GM19395 (cell line): ENCODE measurements around the gene PALM3.

Source experiments
- ATAC-seq: cut with Tn5 transposase; IDR thresholded peaks from one replicate; pipeline ENCODE4 v1.9.1; 2021; ENCODE audit warnings: mild to moderate bottlenecking, moderate library complexity; ENCODE audit not compliant: unreplicated experiment

Gene PALM3

GRCh38 chr19:14061751-14062557, at the start of gene PALM3:
PALM3 (minus strand) TSS chr19:14062076; CDS start chr19:14061980, 96 bp downstream.
- ATAC-seq, result no peak

- ATAC-seq, result no peak
These were observed 49.6 kb upstream of the PALM3 start for GRCh38 chr19:14111486-14111885.

DNA sequence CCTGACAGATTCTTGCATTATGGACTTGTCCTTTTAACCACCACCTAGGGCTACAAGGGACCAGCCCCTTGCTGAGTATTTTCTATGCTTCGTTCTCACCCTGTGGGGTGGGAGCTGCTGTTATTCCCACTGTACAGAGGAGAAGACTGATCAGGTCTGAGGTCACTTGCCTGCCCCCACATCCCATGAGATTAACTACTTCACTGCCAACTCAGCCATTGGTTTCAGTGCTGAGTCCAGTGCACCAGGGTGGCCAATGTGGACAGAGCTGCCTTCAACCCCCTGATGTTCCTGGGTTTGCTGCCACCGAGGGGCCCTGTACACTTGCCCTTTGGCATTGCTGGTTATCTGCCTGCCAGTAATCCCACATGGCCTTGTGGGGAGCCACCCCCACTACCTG, 48.8 kb upstream of the PALM3 start:
- ATAC-seq, result no peak

GRCh38 chr19:14107581-14108461, 45.9 kb upstream of the PALM3 start:
- no peak for ATAC-seq

DNA sequence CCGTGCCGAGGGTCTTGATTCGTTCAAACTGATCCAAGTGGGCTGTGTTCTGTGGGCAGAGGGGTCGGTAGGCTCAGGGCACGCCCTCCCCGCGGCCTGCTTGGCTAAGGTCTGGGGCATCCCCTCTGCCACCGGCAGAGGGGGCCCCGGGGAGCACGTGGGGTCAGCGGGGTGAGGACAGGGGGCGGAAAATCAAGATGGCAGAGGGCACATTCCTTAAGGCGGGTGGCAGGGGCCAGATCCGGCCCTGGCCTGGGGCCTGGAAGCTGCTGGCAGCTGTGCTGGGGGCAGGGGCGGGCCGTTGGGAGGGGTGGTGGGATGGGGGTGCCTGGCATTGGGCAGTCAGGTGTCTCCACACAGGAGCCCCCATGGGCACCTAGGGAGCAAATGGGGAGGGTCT, 45.0 kb upstream of the PALM3 start:
- no peak for ATAC-seq

DNA sequence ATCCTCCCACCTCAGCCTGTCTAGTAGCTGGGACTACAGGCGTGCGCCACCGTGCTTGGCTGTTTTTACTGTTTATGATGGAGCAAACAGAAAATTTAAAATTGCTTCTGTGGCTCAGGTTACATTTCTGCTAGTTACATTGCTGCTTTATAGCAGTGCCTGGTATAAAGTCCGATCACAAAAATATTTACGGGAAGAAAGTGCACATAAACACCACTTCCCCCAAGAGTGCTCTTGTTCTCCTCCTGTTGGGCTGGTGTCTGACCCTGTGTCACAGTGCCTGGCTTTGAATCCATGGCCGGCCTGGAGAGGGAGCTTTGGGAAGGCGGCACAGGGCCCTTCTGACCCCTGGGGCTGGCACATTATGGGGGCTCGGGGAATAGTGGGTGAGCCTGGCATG, 43.8 kb upstream of the PALM3 start:
- ATAC-seq, result no peak

DNA sequence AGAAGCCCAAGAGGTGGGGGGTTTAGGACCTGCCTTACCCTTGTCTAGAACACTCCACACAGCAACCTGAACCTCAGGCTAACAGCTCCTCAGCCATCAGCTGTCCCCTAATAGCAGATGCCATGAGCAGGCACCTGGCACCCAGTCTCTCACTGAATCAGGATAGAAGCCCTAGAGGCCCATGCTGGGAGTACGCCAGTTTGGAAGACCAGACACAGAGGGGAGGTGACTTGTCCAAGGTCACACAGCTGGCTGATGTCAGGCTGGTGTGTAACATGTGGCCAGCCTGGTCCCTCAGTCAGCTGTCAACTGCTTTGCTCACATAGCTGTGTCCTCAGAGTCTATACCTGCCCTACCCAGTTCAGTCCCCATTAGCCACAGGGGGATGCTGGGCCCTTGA, 41.4 kb upstream of the PALM3 start:
- no peak for ATAC-seq

- ATAC-seq, result no peak
These were observed 40.9 kb upstream of the PALM3 start for GRCh38 chr19:14102756-14103155.

DNA sequence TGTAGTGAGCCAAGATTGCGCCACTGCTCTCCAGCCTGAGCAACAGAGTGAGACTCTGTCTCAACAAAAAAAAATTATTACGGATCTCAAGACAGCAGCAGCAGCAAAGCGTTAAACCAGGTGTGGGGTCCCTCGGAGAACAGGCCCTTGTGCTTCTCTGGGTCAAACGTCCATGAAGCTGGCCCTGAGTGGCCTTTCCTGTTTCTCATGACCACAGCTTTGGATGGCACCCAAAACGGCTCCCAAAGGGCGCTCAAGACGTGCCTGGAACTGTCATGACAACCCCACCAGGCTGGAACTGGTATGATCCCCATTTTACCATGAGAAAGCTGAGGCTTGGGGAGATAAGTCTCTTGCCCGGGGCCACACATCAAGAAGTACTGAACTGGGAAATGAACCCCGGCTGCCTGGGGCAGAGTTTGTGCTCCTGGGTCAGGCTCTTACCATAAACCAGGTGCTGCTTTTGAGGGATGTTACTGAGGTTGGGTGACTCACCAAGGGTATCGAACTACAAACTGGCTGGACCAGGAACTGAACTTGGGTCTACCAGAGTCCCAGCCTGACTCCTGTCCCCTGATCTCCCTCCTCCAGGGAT, 40.3 kb upstream of the PALM3 start:
- ATAC-seq, result no peak

- ATAC-seq, result no peak
These were observed 39.2 kb upstream of the PALM3 start for GRCh38 chr19:14101003-14101545.

DNA sequence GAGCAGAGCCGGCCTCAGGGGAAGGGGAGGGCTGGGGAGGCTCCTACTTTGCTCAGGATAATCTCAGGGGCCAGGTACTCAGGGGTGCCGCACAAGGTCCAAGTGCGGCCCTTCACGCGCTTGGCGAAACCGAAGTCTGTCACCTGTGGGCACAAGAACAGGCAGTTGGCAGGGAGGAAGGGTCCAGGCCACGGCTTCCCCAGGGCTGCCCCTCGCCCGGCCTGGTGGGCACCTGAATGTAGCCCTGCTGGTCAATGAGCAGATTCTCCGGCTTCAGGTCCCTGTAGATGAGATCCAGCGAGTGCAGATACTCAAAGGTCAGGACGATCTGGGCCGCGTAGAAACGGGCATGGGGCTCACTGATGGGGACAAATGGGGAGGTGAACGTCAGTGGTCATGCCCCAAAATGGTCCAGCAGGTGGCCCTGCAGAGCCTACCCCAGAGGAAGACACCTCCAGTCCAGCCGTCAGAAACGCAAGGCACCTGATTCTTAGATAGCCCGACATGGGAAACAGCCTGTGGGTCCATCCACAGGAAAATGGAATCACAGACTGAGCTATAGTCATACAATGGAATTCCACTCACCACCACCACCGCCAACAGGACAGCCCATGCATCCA, 35.8 kb upstream of the PALM3 start:
- ATAC-seq, result no peak

- ATAC-seq, result no peak
These were observed 34.6 kb upstream of the PALM3 start for GRCh38 chr19:14096272-14096992.

GRCh38 chr19:14094854-14095253, 33.0 kb upstream of the PALM3 start:
- no peak for ATAC-seq

DNA sequence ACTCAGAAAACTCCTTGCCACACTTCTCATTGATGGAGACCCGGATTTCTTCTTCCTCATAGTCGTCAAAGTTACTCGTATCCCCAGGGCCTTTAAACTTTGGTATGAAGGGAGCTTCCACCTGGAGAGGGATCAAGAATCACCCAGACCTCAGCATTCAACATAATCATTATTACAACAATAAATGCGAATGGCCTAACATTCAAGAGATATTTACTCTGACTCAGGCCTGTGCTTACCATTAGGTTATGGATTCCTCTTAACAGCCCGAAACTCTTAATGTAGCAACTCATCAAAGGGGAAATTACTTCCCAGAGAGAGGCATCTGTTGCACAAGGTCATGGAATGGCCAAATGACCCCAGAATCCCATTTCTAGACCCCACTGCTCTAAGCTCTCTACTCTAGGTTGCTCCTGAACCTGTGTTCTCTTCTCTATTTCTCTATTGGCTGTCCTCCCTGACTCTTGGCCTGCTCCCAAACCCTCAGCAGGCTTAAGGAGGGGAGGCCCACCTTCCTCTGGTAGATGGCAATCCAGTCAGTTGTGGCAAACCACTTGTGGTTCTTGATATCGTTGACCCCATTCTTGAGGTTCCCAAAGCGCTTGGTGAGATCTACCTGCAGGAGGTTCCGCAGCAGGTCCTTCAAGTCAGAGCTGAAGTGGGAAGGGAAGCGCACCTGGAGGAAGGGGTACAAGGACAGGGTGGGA, 31.4 kb upstream of the PALM3 start:
- no peak for ATAC-seq

DNA sequence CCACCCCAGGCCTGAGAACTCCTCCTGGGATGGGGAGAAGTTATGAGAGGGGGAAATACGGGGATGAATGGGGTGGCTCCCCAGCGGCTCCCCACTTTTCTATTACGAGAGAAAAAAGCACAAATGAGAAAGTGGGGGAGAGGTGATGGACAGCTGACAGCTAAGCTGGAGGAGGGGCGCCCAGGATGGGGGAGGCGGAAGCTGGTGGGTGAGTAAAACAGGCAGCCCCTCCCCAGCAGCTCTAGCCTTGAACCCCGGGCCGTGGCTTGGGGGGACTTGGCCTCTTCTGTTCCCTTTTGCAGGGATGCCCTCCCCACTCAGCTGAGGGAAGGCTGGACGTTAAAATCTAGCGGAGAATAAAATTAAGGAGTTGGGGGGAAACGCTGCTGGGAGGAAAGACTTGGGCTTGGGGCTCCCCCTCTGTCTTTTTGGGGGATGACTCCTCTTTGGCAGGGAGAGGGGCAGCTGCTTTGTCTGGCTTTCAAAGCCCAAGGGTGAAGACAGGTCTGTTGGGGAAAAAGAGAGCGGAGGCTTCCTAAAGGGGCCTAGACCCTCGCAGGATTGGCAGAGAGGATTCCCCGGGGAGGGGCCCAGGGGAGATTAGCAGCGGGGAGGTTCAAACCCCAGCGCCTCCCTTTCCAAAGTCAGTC, 30.1 kb upstream of the PALM3 start:
- peak; percentile 31 for ATAC-seq

DNA sequence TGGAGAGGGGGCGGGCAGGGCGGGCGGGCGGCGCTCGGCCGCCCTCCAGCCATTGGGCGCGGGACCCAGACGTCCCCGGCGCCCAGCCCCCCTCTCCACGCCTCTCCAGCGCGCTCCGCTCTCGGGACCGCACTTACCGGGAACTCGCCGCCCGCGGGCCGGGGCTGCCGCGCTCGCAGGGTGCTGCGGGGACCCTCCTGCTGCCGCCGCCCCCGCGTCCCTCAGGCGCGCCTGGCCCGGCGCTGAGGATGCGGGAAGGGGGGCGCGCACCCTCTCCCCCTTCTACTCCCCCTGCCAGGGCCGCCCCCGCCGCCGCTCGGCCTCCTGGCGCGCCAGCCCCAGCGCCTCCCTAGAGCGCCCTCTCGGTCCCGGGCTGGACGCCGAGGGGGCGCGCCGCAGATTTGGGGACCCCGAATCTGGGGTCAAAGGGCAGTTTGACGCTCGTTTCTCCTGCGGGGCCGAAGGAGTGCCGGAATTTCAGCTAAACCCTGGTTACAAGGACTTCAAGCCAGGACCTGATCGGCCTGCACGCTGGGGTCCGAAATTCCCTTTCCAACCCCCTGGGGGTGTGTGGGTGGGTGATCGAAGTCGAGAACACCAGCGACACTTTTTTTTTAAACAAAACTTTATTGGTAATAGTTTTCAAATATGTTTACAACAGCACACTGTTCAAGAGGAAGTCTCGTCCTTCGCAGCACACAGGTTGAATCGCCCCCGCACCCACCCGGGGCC, 29.4 kb upstream of the PALM3 start:
- ATAC-seq, result peak; percentile 46

GRCh38 chr19:14090509-14091080, 28.7 kb upstream of the PALM3 start, which contains the start of gene SAMD1:
SAMD1 (minus strand) TSS chr19:14090751.
- ATAC-seq, result peak; percentile 27
